Peyer's patch (tissue), 4 donors: ENCODE measurements around the gene SLC1A2.

Source experiments
- CTCF ChIP-seq, 6 experiments: fragments of 450-650 bp in 4 of 6; fragments of 200-600 bp in 2 of 6; sonication (generic) in 1 of 6; IDR thresholded peaks; one replicate each; pipeline ENCODE4 v1.5.1; 2017 to 2019; ENCODE audit warnings: antibody characterized with exemption in 6 of 6, mild to moderate bottlenecking in 3 of 6, moderate library complexity in 1 of 6
- POLR2A ChIP-seq, 2 donors: fragments of 450-650 bp; IDR thresholded peaks; one replicate each; pipeline ENCODE4 v1.5.1; 2017; ENCODE audit warnings: antibody characterized with exemption in 2 of 2, mild to moderate bottlenecking in 2 of 2, moderate library complexity in 2 of 2

GRCh38 chr11:35311331-35311730 lies 108.0 kb downstream of the SLC1A2 start:
- TF ChIP-seq POLR2A (IDR thresholded peaks at IDR 0.05) (no peak), CTCF (IDR thresholded peaks at IDR 0.05) (no peak)
